GM12873 (cell line): ENCODE measurements around the gene NUP188.

Source experiments
- TF ChIP-seq, protein P1 (sequence below): IDR thresholded peaks from 2 replicates; pipeline ENCODE4 v1.5.1; 2012; ENCODE audit warnings: low read depth, mild to moderate bottlenecking, moderate library complexity, low read length, control low read depth; ENCODE audit not compliant: insufficient read depth; ENCODE audit errors: missing control alignments

NUP188 gene

DNA sequence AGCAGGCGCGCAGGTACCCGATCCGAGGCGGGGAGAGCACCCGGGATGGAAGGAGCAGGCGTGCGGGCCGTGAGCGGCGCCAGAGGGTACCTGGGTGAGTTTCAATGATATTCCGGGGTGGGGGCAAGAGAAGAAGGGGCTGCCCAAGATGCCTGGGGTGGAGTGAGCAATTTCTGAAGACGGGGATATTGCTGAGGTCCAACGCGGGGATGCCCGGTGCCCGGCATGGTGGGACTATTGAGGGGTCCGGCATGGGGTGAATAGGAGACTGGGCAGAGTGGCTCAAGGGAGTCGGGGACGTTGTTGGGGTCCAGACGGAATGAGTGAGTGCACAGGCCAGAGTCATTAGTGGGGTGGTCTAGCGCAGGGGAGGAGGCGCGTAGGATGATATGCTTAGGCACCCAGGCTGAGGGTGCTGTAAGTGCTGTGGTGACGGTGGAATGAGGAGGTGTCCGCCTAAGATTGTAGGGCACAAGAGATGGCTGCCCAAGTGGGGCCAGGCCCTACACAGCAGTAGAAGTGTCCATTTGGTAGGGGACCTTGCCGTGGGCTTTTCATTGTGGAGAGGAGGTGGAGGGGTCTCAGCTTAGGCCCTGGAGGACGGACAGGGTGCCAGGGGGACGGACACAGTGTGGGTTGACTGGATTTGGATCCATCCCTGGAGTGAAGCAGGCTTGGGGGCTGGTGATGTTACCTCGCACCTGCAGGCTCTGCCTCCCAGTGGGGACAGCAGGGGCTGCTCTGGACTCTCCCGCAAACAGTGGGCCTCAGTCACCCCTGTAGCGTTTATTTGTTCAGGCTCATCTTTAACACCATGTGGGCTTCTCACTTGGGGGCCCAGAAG, 89.6 kb downstream of the NUP188 start:
- TF ChIP-seq, protein P1, sequence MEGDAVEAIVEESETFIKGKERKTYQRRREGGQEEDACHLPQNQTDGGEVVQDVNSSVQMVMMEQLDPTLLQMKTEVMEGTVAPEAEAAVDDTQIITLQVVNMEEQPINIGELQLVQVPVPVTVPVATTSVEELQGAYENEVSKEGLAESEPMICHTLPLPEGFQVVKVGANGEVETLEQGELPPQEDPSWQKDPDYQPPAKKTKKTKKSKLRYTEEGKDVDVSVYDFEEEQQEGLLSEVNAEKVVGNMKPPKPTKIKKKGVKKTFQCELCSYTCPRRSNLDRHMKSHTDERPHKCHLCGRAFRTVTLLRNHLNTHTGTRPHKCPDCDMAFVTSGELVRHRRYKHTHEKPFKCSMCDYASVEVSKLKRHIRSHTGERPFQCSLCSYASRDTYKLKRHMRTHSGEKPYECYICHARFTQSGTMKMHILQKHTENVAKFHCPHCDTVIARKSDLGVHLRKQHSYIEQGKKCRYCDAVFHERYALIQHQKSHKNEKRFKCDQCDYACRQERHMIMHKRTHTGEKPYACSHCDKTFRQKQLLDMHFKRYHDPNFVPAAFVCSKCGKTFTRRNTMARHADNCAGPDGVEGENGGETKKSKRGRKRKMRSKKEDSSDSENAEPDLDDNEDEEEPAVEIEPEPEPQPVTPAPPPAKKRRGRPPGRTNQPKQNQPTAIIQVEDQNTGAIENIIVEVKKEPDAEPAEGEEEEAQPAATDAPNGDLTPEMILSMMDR, result no peak

DNA sequence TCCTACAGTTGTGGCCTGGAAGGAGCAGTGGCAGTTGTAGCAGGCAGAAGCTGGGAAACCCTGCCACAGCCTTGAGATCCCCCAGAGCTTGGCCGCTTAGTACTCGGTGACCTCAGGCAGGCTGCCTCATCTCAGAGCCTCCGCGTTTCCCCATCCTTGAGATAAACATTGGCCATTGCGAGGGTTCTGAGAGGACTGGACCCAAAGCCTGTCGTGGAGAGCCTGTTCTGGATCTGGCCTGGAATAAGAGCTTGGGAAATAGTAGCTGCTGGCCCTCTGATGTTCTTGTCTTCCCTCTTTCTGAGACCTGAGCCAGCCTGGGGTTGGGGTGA, 90.2 kb downstream of the NUP188 start:
- TF ChIP-seq, protein P1, result no peak

DNA sequence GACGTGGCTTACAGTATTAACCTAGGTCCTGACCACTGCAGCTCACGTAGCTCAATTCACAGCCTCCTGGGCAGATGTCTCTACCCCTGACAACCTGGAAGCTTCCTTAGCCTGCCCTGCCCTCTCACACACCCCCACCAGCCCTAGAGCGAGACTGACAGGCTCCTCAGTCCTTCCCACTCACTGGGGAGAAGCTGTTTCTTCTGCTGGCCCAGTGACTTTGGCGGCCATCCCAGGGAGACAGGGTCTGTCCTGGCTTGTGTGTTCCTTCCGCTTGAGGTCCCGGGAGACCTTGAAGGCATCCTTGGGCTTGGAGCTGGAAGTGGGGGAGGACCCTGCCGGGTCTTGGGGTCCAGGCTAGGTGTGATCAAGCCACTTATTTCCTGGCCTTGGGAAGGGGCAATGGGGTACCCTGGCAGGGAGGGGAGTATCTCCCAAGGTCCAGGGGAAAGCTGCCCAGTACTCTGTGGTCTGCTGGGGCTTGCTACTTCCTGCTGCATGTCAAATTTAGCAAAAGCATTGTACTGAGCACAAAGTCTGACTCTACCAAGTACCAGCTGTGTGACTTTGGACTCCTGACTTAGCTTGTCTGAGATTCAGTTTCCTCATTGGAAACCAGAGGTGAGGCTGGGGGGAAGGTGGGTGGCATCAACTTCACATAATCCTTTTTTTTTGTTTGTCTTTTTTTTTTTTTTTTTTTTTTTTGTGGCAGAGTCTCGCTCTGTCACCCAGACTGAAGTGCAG, 90.8 kb downstream of the NUP188 start:
- TF ChIP-seq, protein P1, result no peak

DNA sequence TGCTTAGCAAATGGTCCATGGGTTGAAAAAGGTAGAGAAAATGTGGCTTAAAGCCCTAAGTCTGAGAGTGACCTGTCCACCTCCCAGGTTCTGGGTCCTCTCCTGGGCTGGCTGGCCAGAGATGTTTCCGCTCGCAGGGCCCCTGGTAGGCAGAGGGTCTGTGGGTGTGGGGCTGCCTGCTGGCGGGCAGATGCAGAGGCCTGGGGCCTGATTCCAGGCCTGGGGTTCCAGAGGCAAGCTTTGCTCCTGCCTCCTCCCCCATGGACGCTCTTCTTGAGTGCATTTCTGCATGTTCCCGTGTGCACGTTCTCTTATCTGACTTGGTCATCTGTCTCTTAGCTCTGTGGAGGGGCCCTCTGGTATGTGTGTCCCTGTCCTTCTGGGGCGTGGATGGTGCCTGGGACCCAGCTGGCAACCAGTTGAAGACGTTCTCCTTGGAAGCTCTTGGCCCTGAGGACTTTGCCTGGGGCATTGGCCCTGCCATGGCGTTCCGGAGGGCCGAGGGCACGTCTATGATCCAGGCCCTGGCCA, 92.7 kb downstream of the NUP188 start:
- TF ChIP-seq, protein P1, result no peak

DNA sequence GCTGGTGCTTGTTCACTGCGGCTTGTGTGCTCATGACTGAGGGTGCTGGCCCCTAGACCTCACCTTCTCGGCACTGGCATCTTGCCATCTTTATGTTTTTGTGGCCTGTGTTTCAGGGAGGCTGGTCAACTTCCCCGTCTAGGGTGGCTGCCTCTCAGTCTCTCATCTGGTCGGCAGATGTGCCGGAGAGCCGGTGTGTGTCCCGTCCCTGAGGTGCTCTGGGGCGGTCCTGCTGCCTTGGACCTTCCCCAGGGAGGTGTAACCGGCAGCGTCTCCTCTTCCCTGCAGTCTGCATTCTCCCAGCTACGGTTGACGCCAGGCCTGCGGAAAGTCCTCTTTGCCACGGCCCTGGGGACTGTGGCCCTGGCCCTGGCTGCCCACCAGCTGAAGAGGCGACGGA, 94.5 kb downstream of the NUP188 start:
- TF ChIP-seq, protein P1, result no peak

DNA sequence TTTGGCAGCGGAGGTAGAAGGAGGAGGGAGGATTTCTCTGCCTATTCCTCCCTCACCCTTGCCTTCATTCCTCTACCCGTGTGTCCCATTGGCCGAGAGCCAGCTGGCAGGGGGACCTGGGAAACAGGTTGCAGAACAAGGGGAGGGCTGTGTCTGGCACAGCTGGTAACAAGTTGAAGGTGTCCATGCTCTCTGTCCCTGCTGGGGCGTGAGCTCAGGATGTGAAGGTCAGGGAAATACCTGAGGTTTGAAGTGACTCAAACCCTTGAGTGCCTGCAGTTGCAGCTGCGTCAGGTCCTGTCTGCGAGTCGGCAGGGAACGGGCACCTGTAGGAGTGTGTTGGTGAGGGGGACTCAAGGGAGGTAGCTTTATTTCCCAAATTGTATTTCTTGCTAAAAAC, 105.1 kb downstream of the NUP188 start:
- TF ChIP-seq, protein P1, result no peak

DNA sequence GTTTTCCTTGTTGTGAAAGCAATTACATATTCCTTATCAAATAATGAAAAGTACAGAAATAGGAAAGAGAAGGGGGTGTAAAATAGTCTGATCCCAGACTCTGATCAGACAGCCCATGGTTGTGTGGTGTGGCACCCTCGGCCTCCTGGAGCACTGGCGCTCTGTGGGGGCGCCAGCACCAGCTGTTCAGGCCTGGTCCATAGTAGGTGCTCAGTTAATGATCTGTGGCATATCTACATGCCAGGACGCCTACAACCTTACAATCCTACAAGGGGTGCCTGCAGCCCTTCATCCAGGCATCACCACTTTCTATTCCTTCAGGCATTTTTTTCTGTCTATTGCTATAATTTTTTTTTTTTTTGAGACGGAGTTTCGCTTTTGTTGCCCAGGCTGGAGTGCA, 105.5 kb downstream of the NUP188 start:
- TF ChIP-seq, protein P1, result no peak
